H9 (cell line): ENCODE results near the gene LDHAL6B. TPM values are rescaled to one million over a fixed set of nuclear protein-coding genes. Genes with fewer than 3 reads are reported as not detected.
"Not testable (repeated sequence)": the region's sequence is repeated elsewhere in the genome, so short reads cannot be mapped to it uniquely, and the experiment has no call there.

Experiments used
- DNase-seq: peaks from one replicate; pipeline ENCODE4 v3.0.0-alpha.2; 2017
- H2AFZ ChIP-seq: one replicate; pipeline ENCODE4 v1.6.1; 2013; ENCODE audit warnings: mild to moderate bottlenecking, low read length, control low read depth, moderate library complexity
- H2AK5ac ChIP-seq: 2 replicates; pipeline ENCODE4 v1.6.1; 2013; ENCODE audit warnings: low read length, control low read depth, mixed read lengths; ENCODE audit not compliant: insufficient read length
- H2BK120ac ChIP-seq: one replicate; pipeline ENCODE4 v1.6.1; 2013; ENCODE audit warnings: low read depth, mild to moderate bottlenecking, low read length, control low read depth, inconsistent platforms; ENCODE audit not compliant: poor library complexity, severe bottlenecking
- H2BK12ac ChIP-seq: 2 replicates; pipeline ENCODE4 v1.6.1; 2013; ENCODE audit warnings: low read length, control low read depth, mixed read lengths, low read depth; ENCODE audit not compliant: insufficient read length
- H2BK15ac ChIP-seq: 2 replicates; pipeline ENCODE4 v1.6.1; 2013; ENCODE audit warnings: low read depth, low read length, control low read depth
- H2BK20ac ChIP-seq: one replicate; pipeline ENCODE4 v1.6.1; 2013; ENCODE audit warnings: low read depth, mild to moderate bottlenecking, low read length, control low read depth, inconsistent platforms; ENCODE audit not compliant: poor library complexity, severe bottlenecking
- H2BK5ac ChIP-seq: 2 replicates; pipeline ENCODE4 v1.6.1; 2013; ENCODE audit warnings: low read length, control low read depth, mixed read lengths; ENCODE audit not compliant: insufficient read length
- H3K14ac ChIP-seq: 2 replicates; pipeline ENCODE4 v1.6.1; 2013; ENCODE audit warnings: low read length, control low read depth; ENCODE audit not compliant: insufficient read depth
- H3K18ac ChIP-seq: 2 replicates; pipeline ENCODE4 v1.6.1; 2013; ENCODE audit warnings: low read depth, mild to moderate bottlenecking, mixed read lengths, low read length, control low read depth; ENCODE audit not compliant: insufficient read length
- H3K23ac ChIP-seq: 2 replicates; pipeline ENCODE4 v1.6.1; 2013; ENCODE audit warnings: low read length, control low read depth, mixed read lengths, low read depth; ENCODE audit not compliant: insufficient read length
- H3K23me2 ChIP-seq: 2 replicates; pipeline ENCODE4 v1.6.1; 2013; ENCODE audit warnings: low read depth, mild to moderate bottlenecking, mixed read lengths, low read length, control low read depth; ENCODE audit not compliant: insufficient read length, poor library complexity, severe bottlenecking
- H3K27ac ChIP-seq: 2 replicates; pipeline ENCODE4 v1.5.1; 2013; ENCODE audit warnings: low read length, control low read depth, mixed read lengths, low read depth; ENCODE audit not compliant: insufficient read length
- H3K27me3 ChIP-seq: 2 replicates; pipeline ENCODE4 v1.6.1; 2013; ENCODE audit warnings: low read length, control low read depth, inconsistent platforms; ENCODE audit not compliant: insufficient read depth
- H3K4ac ChIP-seq: 2 replicates; pipeline ENCODE4 v1.6.1; 2013; ENCODE audit warnings: low read depth, mild to moderate bottlenecking, control low read depth, inconsistent platforms, low read length, moderate library complexity
- H3K4me1 ChIP-seq: 2 replicates; pipeline ENCODE4 v1.6.1; 2013; ENCODE audit warnings: low read length, control low read depth, inconsistent platforms; ENCODE audit not compliant: insufficient read depth
- H3K4me2 ChIP-seq: 2 replicates; pipeline ENCODE4 v1.6.1; 2013; ENCODE audit warnings: low read length, control low read depth, mixed read lengths; ENCODE audit not compliant: insufficient read length, insufficient read depth
- H3K56ac ChIP-seq: 2 replicates; pipeline ENCODE4 v1.6.1; 2013; ENCODE audit warnings: low read depth, mild to moderate bottlenecking, mixed read lengths, low read length, control low read depth; ENCODE audit not compliant: insufficient read length
- H3K79me1 ChIP-seq: 2 replicates; pipeline ENCODE4 v1.6.1; 2013; ENCODE audit warnings: low read depth, mild to moderate bottlenecking, moderate library complexity, low read length, control low read depth, inconsistent platforms; ENCODE audit not compliant: insufficient read depth, poor library complexity, severe bottlenecking
- H3K79me2 ChIP-seq: 2 replicates; pipeline ENCODE4 v1.6.1; 2013; ENCODE audit warnings: low read length, control low read depth, inconsistent platforms; ENCODE audit not compliant: insufficient read depth
- H3K9ac ChIP-seq: 2 replicates; pipeline ENCODE4 v1.6.1; 2013; ENCODE audit warnings: low read length, control low read depth, mixed read lengths; ENCODE audit not compliant: insufficient read length; ENCODE audit errors: extremely low read depth
- H3K9me3 ChIP-seq: one replicate; pipeline ENCODE4 v1.6.1; 2013; ENCODE audit warnings: low read depth, low read length, inconsistent platforms; ENCODE audit not compliant: control insufficient read depth
- H3T11ph ChIP-seq: one replicate; pipeline ENCODE4 v1.6.1; 2013; ENCODE audit warnings: mild to moderate bottlenecking, low read length, control low read depth, inconsistent platforms
- H4K20me1 ChIP-seq: one replicate; pipeline ENCODE4 v1.6.1; 2013; ENCODE audit not compliant: control insufficient read depth, insufficient read length, insufficient read depth
- H4K5ac ChIP-seq: 2 replicates; pipeline ENCODE4 v1.6.1; 2013; ENCODE audit warnings: low read depth, mild to moderate bottlenecking, mixed read lengths, low read length, control low read depth; ENCODE audit not compliant: insufficient read length
- H4K8ac ChIP-seq: replicated peaks from 2 replicates; pipeline ENCODE4 v1.6.1; 2013; ENCODE audit warnings: low read length, control low read depth, mixed read lengths, low read depth; ENCODE audit not compliant: insufficient read length
- H4K91ac ChIP-seq: 2 replicates; pipeline ENCODE4 v1.6.1; 2013; ENCODE audit warnings: low read depth, mild to moderate bottlenecking, moderate library complexity, mixed read lengths, low read length, control low read depth; ENCODE audit not compliant: insufficient read length
- H3K27ac Mint-ChIP-seq, 3 experiments: 2 replicates in 2 of 3; 3 replicates in 1 of 3; pipeline ENCODE4 v1.8.0; 2020 to 2021; ENCODE audit warnings: mixed read lengths in 3 of 3, mild to moderate bottlenecking in 1 of 3, moderate library complexity in 1 of 3
- H3K27me3 Mint-ChIP-seq: 2 replicates; pipeline ENCODE4 v1.8.0; 2021; ENCODE audit warnings: low read depth, mild to moderate bottlenecking, moderate library complexity, mixed read lengths
- H3K36me3 Mint-ChIP-seq, 3 experiments: 2 replicates in 2 of 3; 3 replicates in 1 of 3; pipeline ENCODE4 v1.8.0; 2020 to 2021; ENCODE audit warnings: low read depth in 3 of 3, mixed read lengths in 3 of 3; ENCODE audit not compliant: insufficient read depth in 1 of 3
- H3K4me1 Mint-ChIP-seq, 2 experiments: 2 replicates each; pipeline ENCODE4 v1.8.0; 2020; ENCODE audit warnings: mixed read lengths in 2 of 2
- H3K4me3 Mint-ChIP-seq, 2 experiments: 2 replicates in 1 of 2; 3 replicates in 1 of 2; pipeline ENCODE4 v1.8.0; 2020 to 2021; ENCODE audit warnings: mild to moderate bottlenecking in 2 of 2, mixed read lengths in 2 of 2, moderate library complexity in 1 of 2
- H3K9me3 Mint-ChIP-seq, 2 experiments: 2 replicates in 1 of 2; 3 replicates in 1 of 2; pipeline ENCODE4 v1.8.0; 2020; ENCODE audit warnings: mild to moderate bottlenecking in 2 of 2, mixed read lengths in 2 of 2, moderate library complexity in 1 of 2
- CTCF ChIP-seq: fragments of 200-600 bp; sonication (generic); conservative IDR thresholded peaks from 3 replicates; pipeline ENCODE4 v1.8.0; 2021; ENCODE audit warnings: antibody characterized with exemption, mild to moderate bottlenecking
- WGBS: extraction: QIAGEN DNeasy Blood & Tissue Kit; methylation state at CpG from one replicate; pipeline ENCODE4 v1.1.7; 2013; ENCODE audit warnings: missing lambda C conversion rate, low lambda C conversion rate, mixed read lengths; ENCODE audit not compliant: insufficient read length; ENCODE audit errors: extremely low coverage; 5-methylcytosine and 5-hydroxymethylcytosine counted together
- total RNA-seq: library from RNA; stranded (reverse); gene quantifications from 2 replicates; pipeline ENCODE4 v1.2.1, GENCODE V29; 2021

Gene LDHAL6B
- total RNA-seq, 1 experiment from 2014 or later = not detected

- Histone ChIP-seq H3K27me3 (no peaks in the 10 kb centered on the region), H3K79me1 (no peaks in the 10 kb centered on the region), H2BK12ac (no peak overlapping the region), H2BK120ac (no peak overlapping the region), H3K4me1 (no peaks in the 10 kb centered on the region), H3K9me3 (no peaks in the 10 kb centered on the region), H3K4me2 (no peak overlapping the region), H3K79me2 (no peaks in the 10 kb centered on the region), H2BK20ac (no peak overlapping the region), H3K56ac (no peak overlapping the region), H3K9ac (no peak overlapping the region), H2AK5ac (no peak overlapping the region), H2AFZ (no peak overlapping the region), H2BK15ac (no peak overlapping the region), H3T11ph (no peak overlapping the region), H3K4ac (no peak overlapping the region), H3K18ac (no peak overlapping the region), H3K27ac (no peak overlapping the region), H3K14ac (no peak overlapping the region), H3K23ac (no peak overlapping the region), H4K20me1 (no peaks in the 10 kb centered on the region), H4K8ac (no peak overlapping the region), H4K5ac (no peak overlapping the region), H4K91ac (no peak overlapping the region), H3K23me2 (no peaks in the 10 kb centered on the region), H2BK5ac (no peak overlapping the region)
- no peak overlapping the region for H3K4me3 Mint-ChIP-seq
- peak; percentile 69 for TF ChIP-seq CTCF
- 0 out of 7 replicates have a peak overlapping the region, but pooled peaks of 1 of the 3 experiments have one; percentile 55 for H3K27ac Mint-ChIP-seq
- DNase-seq = peak; percentile 83
- peaks cover 5 to 9% of the 10 kb centered on the region in 2 experiments for H3K4me1 Mint-ChIP-seq
- H3K9me3 Mint-ChIP-seq = no peaks in the 10 kb centered on the region
- no peaks in the 10 kb centered on the region for H3K27me3 Mint-ChIP-seq
- no CpG with 5 or more reads among the region's 23 CpGs for WGBS
- H3K36me3 Mint-ChIP-seq = peaks cover 12 to 76% (median 67%) of the 10 kb centered on the region in 3 experiments
Measured at GRCh38 chr15:59160880-59161593, 45.6 kb upstream of the LDHAL6B start.

GRCh38 chr15:59162080-59162479 lies 44.6 kb upstream of the LDHAL6B start:
- H2BK20ac ChIP-seq, H3K4me2 ChIP-seq, DNase-seq, H2BK120ac ChIP-seq, H3K27ac Mint-ChIP-seq, H3K79me2 ChIP-seq, H4K8ac ChIP-seq, H3K23me2 ChIP-seq, H3K14ac ChIP-seq, H2BK5ac ChIP-seq, H2AFZ ChIP-seq, H4K20me1 ChIP-seq, H3K56ac ChIP-seq, H3K9me3 ChIP-seq, H2BK12ac ChIP-seq, H3K27me3 ChIP-seq, H2BK15ac ChIP-seq, H3K18ac ChIP-seq, H3K27me3 Mint-ChIP-seq, H3K23ac ChIP-seq, H3K79me1 ChIP-seq, H3T11ph ChIP-seq, H3K4me1 ChIP-seq, H3K9me3 Mint-ChIP-seq, H4K5ac ChIP-seq, H3K27ac ChIP-seq, H3K9ac ChIP-seq, H4K91ac ChIP-seq, H3K4ac ChIP-seq, H3K4me3 Mint-ChIP-seq, H2AK5ac ChIP-seq: not testable (repeated sequence)
- WGBS = no CpG with 5 or more reads among the region's 8 CpGs
- peaks cover 9 to 12% of the 10 kb centered on the region in 2 experiments for H3K4me1 Mint-ChIP-seq
- peaks cover 12 to 71% (median 59%) of the 10 kb centered on the region in 3 experiments for H3K36me3 Mint-ChIP-seq
